ENCODE results near the gene FAM180A. TPM values are rescaled to one million over a fixed set of nuclear protein-coding genes. Genes with fewer than 3 reads are reported as not detected.

FAM180A gene
- total and polyA plus RNA-seq, 9 of the 15 experiments (the other 6 are each of a cell fraction or from before 2014, with no cell fraction given), result not detected

DNA sequence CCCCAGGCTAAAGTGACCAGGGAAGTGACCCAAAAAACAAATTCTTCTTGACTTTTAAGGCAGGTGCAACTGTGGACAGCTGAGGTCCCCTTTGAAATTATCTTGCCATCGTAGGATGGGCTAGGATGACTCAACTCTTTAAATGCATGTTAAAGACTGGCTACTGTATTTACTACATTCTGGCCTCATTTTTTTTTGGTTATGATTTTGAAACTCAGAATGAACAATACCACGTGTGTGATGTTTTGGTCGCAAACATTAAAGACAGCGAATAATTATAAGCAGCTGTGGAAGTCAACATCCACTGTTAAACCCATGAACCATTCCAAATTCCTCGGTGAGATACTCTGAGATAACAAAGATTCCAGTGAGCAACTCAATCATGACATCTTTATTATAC is 19.4 kb downstream of the FAM180A start (continued):
- TF ChIP-seq MAFG (tag; conservative IDR thresholded peaks at IDR 0.05), result peak; percentile 48
- peak; percentile 76 for TF ChIP-seq NFE2 (IDR thresholded peaks at IDR 0.05; ENCODE audit: low read depth)
- peak; percentile 22; the same call in 1 of the 2 replicates for TF ChIP-seq MAFK (IDR thresholded peaks at IDR 0.05; ENCODE audit: low read length)
- TF ChIP-seq, protein P1, sequence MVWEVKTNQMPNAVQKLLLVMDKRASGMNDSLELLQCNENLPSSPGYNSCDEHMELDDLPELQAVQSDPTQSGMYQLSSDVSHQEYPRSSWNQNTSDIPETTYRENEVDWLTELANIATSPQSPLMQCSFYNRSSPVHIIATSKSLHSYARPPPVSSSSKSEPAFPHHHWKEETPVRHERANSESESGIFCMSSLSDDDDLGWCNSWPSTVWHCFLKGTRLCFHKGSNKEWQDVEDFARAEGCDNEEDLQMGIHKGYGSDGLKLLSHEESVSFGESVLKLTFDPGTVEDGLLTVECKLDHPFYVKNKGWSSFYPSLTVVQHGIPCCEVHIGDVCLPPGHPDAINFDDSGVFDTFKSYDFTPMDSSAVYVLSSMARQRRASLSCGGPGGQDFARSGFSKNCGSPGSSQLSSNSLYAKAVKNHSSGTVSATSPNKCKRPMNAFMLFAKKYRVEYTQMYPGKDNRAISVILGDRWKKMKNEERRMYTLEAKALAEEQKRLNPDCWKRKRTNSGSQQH (CRISPR knock-in tag; IDR thresholded peaks at IDR 0.05), result no peak
- peak; percentile 62; the same call in 1 of the 2 replicates for TF ChIP-seq JUND (IDR thresholded peaks at IDR 0.05; ENCODE audit: borderline replicate concordance, low read depth, low read length)
- TF ChIP-seq JUND (tag; IDR thresholded peaks at IDR 0.05; ENCODE audit: borderline replicate concordance, low read depth, low read length), result peak; percentile 31; the same call in 1 of the 3 replicates
- no peak for TF ChIP-seq HMG20B (CRISPR knock-in tag; IDR thresholded peaks at IDR 0.05)
- no peak for TF ChIP-seq YY1 (IDR thresholded peaks at IDR 0.05; ENCODE audit: borderline replicate concordance in 1 of 3, control insufficient read depth in 1 of 3, extremely low read depth in 1 of 3, insufficient read depth in 3 of 3, insufficient read length in 1 of 3, insufficient replicate concordance in 2 of 3, low read depth in 1 of 3, low read length in 2 of 3)
- 0 out of 2 replicates have a peak, but pooled peaks have one; percentile 38 for TF ChIP-seq FOSL1 (tag; conservative IDR thresholded peaks at IDR 0.05)
- TF ChIP-seq NCOA4 (IDR thresholded peaks at IDR 0.05; ENCODE audit: partially characterized antibody), result no peak
- no peak for TF ChIP-seq BCL6 (CRISPR knock-in tag; IDR thresholded peaks at IDR 0.05)
- no peak for TF ChIP-seq RBM17 (IDR thresholded peaks at IDR 0.05; ENCODE audit: borderline replicate concordance, low read depth, low read length)

Measured in K562 (cell line).